Measurements from ENCODE around the gene NPTN.

Gene NPTN

DNA sequence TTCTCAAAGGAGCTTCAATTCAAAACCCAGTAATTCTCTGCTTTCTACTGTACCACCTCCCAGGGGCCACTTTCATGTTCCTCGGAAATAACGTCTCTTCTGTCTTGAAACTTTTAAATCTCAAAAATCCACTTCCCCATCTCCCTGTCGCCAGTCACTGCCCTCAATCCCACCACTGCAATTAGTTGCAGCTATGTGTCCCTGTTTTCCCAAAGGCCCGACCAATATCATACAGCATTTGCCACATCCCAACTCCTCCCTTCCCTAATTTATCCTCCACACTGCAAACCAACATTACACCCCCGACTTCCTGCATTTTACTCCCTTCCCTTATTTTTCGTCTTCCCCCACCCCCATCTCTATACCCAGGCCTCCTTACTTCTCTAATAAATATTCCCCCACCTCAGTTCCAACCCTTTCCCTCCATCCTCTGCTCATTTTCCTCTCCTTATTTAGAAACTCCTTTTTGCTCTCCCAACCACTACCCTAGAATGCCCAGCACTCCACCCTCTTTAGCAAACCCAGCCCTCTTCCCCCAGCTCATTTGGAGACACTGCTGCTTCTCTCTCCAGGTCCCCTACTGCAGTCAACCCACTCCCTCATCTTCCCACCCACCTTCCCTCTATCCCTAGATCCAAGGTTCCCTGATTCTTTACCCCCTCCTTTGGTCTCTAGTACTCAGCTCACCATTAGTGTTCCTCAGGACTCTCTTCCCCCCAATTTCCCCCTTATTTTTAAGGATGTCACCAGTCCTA lies 1.1 kb downstream of the NPTN start:
- DNase-seq (ENCODE audit: low spot score): peak; percentile 50

DNA sequence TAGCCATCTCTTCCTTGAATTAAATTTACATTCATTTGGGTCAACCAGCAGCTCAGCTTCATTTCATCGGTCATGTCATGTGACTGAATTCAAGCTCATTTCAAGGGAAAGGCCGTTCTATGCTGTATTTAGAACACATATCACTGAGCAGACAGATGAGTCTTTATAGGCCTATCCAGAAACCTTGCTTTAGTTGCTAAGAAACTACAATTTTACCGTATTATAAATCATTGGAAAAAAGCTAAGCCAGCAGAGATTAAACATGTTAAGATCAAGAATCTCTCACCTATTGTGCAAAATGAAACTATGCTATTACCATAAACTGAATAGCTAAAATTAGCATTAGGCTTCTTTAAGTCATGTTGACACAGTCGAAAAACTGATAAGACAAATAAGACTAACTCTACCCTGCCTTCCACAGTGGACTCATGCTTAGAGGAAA lies 2.2 kb downstream of the NPTN start:
- no peak for DNase-seq (ENCODE audit: low spot score)

DNA sequence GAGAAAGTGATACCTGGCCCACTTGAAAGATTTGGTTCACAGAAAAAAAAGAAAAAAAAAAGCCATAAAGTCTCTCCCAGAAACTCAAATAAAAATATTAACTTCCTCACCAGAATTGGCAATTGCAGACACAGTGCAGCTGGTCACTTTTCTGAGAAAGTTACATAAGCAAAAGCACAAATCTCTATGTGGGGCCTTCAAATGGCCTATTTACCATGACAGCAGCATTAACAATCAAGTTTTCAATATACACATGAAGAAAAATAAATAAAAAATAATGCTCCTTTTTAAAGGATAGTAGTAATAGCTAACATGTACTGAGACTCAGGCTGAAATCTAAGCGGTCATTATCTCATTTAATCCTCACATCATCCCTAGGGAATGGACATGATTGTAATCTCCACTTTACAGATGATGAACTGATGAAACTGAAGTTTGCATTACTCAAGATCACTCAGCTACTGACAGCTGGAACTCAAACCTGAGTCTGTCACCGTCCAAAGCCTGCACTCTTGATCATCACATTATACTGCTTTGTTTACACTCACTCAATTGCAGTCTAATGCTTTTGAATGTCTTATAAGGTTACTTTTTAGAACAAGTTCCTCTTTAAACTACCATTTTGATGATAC lies 3.3 kb downstream of the NPTN start:
- DNase-seq (ENCODE audit: low spot score): no peak

DNA sequence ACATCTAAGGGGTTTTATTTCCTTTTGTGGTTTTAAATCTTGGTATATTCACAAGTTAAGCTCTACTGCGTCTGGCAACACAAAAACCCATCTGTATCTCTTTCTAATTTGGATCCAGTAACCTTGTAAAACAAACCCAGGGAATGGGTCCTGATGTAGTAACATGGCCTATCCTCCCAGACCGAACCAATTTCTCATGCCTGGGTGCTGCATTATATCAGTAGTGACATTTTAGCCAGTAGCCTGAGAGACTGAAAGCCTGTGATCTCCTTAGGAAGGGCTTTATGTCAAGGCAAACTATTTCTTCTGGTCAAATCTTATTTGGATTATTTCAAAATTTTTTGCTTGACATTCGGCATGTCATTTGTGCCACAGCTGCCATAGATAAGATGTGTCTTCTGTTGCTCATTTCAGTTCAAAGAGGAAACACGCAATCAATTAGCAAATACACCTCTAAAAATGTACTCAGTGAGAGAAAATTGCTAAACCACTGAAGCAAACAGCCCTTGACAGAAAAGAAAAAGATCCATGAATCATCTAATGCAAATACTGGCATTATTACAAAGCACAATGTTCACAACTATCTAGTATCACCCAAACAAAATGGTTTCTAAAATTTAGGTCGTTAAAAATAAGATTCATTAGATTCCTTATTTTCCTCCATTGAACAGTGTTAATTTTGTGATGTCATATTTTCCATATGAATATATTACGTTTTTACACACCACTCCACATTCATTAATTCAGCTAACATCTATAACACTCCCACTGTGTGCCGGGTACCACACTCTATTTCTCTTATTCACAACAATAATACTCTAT lies 4.0 kb downstream of the NPTN start:
- DNase-seq (ENCODE audit: low spot score): no peak

DNA sequence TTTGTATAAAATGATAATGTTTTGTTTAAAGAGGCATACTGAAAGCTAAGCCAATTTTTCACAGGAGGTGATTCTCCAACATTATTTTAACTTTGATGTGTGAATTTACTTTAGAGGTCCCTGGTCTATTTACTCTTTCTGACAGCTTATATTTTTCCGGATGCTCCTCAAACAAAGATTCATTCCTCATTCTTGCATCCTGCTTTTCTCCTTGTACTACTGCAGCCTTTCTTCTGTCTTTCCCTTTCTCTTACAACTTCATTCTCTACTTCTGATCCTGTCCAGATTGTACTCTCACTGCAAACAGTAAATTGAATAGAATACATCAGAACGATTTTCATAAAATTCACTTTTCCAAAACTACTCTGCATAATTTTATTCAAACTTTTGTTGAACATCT lies 5.1 kb downstream of the NPTN start:
- no peak for DNase-seq (ENCODE audit: low spot score)

DNA sequence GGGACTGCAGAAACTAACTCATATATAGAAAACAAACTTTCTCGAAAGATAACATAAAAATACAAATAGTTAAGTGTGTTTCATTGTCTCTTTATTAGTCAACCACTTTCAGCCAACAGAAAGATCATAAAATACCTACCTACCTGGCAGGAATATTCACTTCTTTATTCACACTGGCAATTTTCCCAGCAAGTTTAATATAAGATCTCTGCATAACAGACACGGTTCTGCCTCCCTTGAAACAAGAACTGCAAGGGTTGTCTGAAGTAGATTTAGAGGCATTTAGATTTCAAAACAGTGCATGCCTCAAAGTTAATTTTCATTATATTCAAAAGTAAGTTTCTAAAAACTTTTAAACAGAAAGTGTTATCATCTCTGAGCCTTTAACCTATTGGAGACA lies 7.1 kb downstream of the NPTN start:
- DNase-seq (ENCODE audit: low spot score): no peak

DNA sequence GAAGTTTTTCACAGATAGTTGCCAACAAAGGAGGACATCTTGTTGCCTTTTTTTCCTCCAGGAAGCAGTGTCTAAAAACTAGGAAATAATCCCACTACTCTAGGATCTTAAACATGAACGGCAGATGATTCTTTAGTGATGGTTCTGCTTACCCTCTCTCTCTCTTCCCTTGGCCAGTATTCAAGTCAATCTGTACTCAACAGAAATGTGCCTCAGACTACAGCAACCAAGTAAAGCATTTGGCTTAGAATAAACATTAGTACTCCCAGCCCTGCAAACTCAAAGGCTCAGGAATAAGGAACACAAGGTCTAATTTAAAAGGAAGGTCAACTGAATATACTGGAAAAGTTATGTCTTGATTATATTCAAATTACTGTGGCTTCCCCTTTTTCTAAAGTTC lies 8.7 kb downstream of the NPTN start:
- no peak for DNase-seq (ENCODE audit: low spot score)

DNA sequence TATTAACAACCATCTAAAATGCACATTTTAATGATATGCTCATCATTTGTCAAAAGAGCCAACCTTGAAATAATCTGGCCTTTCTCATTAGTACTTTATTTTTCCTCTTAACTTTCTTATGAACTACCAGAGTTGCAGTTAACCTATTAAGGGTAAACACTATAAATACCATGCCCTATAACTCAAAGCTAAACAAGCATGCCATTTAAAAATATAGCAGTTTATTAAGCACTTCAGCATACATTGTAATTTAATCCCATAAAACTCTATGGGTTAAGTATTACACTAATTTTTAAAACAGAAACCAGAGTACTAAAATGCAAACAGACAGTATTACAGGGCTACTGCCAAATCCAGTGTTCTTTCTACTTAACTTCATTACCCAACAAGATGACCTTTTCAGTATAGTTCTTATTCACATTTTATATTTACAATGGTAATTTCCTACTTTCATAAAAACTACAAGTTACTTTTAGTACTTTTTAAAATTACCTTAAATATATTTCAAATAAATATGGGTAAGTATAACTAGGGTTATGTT lies 11.8 kb downstream of the NPTN start:
- DNase-seq (ENCODE audit: low spot score): no peak

DNA sequence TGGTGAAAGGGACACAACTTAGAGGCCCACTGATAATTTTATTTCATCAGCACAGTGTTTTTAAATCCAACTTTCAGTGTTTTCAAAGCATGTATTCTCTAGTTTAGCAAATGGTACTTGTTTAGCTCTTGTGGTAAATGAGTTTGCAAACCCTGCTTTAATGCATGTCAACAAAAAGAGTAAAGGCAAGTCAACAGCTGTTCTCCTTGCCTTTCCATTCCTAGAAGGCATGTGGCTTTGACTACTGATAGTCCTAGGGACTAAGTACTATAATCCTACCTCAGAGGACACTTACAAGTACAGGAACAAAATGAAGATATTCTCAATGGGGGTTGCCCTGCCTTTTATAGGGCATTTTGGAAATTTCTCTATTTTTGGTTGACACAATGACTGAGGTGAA lies 13.1 kb downstream of the NPTN start:
- DNase-seq (ENCODE audit: low spot score): no peak

DNA sequence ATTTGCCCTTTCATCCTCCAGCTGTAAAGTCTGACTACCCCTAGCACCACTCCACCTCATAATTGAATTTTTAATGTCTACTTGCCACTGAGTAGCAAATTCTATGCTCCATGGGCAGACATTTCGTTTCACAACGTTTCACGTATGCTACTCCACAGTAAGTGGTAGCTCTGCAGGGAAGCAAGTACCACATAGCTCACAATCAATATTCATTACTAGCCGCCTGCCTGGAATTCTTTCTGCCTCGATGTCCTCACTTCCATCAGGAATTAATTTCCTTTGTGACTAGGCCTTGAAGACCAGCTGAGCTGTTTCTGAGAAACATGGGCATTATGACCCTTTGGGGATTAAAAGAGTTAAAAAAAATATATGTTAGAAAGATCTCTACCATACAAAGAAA lies 15.3 kb downstream of the NPTN start:
- DNase-seq (ENCODE audit: low spot score): no peak

DNA sequence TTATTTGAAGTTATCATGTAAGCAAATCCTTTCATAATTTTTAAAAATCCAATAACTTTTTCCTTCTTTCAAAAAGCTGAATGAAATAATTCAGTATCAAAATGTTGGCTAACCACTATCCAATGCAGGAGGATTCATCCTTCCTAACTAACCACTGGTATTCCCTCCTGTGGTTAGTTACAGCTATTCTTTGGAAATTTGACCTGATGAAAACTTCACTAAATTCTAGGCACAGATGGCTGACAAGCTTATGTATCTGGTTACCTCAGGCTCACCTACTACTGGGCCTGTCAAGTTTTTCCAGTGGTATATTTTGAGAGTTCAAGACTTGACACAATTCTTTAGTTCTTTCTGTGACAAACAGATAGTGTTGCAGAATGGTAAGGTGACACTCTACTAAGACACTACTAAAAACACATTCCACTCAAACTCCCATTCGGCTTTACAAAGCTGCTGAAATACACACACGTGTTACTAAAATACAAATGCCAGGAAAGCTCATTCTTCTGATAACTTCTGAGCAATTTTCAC lies 15.8 kb downstream of the NPTN start:
- DNase-seq (ENCODE audit: low spot score): no peak

DNA sequence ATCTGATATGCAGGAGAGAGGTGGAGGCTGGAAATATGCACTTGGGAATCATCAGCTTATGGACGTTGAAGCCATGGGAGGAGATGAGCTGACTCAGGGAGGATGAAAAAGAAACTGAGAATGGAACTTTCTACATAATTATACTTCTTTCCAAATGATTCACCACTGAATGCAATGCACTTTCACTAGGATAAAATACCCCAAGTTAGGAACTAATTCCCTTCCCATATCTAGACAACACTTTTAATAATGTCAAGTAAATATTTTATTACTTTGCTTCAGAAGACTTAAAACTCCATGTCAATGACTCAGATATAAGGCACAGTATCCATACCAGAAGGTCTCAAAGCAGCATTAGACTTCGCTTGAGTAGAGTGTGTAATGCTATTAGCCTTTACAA lies 24.2 kb downstream of the NPTN start:
- no peak for DNase-seq (ENCODE audit: low spot score)

DNA sequence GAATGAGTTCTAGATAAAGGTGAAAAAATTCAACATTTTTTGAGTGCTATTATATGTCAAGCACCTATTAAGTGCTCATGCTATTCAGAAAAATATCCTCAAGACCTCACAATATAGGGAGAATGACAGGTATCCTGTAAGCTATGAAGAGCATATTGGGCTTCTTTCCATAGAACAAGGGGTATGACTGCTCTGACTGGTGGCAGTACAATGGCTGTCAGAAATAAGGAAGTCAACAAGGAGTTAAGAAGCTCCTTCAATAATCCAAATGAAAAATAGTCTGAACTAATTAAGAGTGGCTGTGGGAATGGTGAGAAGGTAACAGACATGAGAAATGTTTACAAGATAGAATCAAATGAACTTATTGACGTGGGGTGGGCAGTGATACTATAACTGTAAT lies 24.7 kb downstream of the NPTN start:
- no peak for DNase-seq (ENCODE audit: low spot score)

DNA sequence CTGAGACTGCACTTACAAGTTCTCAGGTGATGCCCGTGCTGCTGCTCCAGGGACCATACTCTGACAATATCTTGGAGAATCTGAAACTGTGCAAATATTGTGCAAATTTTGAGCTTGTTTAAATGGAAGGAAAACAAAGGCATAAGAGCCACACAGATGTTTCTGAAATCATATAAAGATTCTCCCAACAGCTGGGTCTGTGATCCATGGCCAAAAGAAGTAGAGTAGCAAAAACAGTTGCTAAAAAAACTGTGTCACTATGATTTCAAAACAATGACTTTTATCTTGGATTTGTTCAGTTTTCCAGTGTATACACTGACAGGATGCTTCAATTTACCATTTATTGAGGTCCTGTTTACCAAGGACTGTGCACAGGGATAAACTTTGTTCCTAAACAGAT lies 25.3 kb downstream of the NPTN start:
- no peak for DNase-seq (ENCODE audit: low spot score)

DNA sequence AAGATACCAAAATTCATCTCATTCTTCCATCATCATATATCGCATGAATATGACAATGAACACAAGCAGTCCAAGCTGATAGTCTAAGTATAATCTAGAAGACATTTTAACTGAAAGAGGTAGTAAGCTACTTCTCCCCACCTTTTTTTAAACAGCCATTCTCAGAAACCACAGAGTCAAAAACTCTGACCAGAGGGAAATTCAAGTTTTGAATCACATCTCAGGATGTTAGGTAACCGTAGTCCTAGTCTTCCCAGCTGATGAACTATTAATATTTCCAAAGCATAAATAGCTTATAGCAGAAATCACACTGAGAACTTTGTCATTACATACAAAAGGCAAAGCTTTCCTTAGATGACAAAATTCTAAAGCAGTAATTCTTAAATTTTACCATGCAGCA lies 25.8 kb downstream of the NPTN start:
- no peak for DNase-seq (ENCODE audit: low spot score)

DNA sequence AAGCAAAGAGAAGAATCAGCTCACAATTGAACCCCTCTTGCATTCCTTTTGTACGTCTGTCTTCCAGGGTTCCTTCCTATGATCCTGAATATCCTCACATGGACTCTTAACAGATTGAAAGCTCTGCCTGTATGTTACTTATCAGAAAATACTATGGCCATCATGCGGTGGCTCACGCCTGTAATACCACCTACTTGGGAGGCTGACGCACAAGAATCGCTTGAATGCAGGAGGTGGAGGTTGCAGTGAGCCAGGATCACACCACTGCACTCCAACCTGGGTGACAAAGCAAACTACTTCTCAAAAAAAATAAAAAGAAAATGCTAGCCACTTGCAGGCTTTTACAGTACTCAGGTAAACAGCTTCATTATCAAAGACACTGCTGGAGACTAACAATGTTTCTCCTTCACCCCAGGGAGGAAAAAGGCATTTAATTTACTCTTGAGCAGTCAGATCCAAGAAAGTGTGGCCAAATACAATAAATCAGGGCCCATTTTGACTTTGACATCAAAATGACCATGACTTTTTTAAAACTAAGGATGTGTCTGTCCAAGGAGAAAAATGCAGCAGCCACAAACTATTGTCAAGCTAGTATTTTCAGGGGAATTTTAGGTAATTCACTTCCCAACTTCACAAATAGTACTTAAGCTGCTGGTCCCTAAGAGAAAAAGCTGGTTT lies 27.3 kb downstream of the NPTN start:
- no peak for DNase-seq (ENCODE audit: low spot score)

DNA sequence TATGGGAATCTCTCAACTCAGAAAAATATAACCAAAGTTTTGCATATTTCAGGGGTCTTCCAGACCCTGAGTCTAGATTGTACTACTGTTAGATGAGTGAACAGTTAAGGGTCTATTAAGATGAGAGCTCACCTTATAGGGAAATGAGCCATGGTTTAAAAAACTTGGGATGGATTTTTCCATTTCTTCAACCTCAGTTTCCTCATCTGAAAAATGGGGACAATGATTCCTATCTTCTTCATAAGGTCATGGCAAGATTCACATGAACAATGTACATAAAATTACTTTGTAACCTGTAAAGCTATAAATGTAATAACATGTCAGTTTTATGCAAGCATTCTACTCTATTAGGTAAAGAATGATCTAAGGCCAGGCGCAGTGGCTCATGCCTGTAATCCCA lies 28.7 kb downstream of the NPTN start:
- DNase-seq (ENCODE audit: low spot score): no peak

DNA sequence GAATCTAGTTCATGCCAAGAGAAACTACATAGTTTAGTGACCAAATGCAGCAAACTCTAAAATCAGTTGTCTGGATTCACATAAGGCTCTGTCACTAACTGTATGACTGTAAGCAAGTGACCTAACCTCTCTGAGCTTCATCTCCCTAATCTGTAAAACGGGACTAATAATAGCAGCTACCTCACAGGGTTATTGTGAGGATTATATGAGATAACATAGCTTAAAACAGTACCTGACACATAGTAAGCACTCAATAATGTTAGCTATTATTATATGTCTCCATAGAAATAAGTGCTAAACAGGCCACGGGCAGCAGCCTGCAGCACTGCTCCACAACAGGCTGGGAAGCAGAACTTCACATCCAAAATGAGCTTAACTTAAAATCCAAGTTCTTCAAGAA lies 30.2 kb downstream of the NPTN start:
- DNase-seq (ENCODE audit: low spot score): no peak

DNA sequence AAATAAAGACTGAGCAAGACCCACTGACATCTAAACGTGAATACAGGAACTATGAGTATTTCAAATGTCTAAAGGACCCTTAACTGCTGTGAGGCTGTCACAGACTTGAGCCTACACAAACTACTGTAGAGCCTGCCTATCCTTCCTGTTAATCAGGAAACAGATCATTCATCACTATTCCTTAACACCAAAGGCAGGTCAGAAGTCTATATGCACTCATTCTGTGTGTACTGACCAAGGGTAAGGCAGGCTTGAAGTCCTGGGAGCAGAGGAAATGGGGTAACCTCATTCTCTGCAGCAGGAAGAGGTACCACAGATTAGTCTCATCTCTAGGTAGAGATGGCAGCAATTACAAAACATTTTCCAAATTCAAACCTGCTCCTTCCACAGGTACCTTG lies 30.7 kb downstream of the NPTN start:
- DNase-seq (ENCODE audit: low spot score): no peak

DNA sequence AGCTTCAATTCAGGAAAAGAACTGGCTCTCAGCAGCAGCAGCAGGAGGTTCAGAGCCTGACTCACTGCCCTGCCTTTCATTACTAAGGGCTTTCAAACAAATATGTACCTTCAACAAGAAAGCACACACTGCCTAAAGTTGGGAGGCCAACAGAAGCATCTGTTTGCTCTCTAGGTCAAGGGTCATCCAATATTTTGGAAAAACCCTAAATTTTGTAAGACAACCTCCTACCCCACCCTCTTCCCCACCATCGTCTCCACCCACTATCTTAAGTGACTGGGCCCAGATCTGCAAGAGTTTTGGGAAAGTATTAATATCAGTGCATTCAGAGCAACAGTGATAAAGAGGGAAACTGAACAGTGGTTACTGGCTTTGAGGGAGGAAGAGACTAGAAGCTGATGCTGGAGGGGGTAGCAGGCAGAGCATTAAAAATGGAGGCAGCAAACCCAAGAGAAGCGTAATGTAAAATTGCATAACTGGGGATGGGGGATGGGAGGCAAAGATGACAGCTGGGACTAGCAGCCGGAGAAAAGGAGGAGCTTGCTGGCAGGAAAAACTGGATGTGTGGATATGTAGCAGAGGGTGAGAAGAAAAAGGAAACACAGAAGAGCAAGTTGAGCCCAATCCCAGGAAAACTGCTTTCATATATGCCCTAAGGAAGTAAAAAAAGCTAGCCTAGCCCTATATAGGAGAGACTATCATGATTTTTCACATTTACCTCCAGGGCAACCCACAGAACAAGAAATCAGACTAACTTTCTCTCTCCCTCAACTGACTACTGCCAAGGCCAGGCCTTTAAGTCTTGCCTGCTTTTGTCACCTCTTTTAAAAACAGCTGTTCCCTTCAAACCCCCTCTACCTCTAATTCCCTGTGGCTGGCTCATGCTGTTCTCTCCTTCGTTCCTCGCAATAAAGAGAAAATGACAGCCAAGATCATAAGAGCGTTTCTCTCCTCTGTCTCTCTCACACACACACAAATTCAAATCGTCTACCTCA lies 31.4 kb downstream of the NPTN start:
- DNase-seq (ENCODE audit: low spot score): no peak
